GM12878 (cell line): Measurements from ENCODE around the gene SKAP1. TPM values are rescaled to one million over a fixed set of nuclear protein-coding genes. Genes with fewer than 3 reads are reported as not detected.

ENCODE experiments used
- ATAC-seq: fragments of 200-7000 bp; cut with Tn5 transposase; 3 replicates; pipeline ENCODE4 v1.9.1; 2020; ENCODE audit warnings: mild to moderate bottlenecking, moderate library complexity
- BruUV-seq: library from RNA; stranded (reverse); fragments of 400-500 nt; replicated peaks from 2 replicates; lab custom pipeline; 2021; lab: Mats Ljungman, UMichigan
- CTCF ChIA-PET: fragments of 300-600 bp; sonication (Branson Sonifier 250); formaldehyde crosslinking; extraction: SDS; loops from one replicate; lab custom pipeline; 2021; ENCODE audit warnings: inconsistent platforms; lab: Yijun Ruan, JAX
- POLR2A ChIA-PET: fragments of 350-600 bp; formaldehyde crosslinking; extraction: SDS; loops from one replicate; lab custom pipeline; 2021; ENCODE audit warnings: inconsistent platforms; lab: Charles Lee
- RAD21 ChIA-PET: fragments of 300-600 bp; sonication (Branson Sonifier 250); formaldehyde crosslinking; loops from one replicate; lab custom pipeline; 2023; ENCODE audit warnings: antibody characterized with exemption; ENCODE audit not compliant: unreplicated experiment; lab: Charles Lee
- SMC1A ChIA-PET: fragments of 300-600 bp; sonication (Branson Sonifier 250); formaldehyde crosslinking; loops from one replicate; lab custom pipeline; 2023; ENCODE audit not compliant: unreplicated experiment, uncharacterized antibody; lab: Charles Lee
- DNase-seq: peaks from one replicate; pipeline ENCODE4 v3.0.0-alpha.2; 2011; ENCODE audit warnings: low read depth, low spot score
- FAIRE-seq: peaks from 3 replicates; lab custom pipeline; 2011; peaks lifted over from hg19 to GRCh38; lab: Jason Lieb, UNC
- H2AFZ ChIP-seq: 2 replicates; pipeline ENCODE4 v1.6.0; 2011; ENCODE audit warnings: low read depth, low read length, control low read depth; ENCODE audit not compliant: control insufficient read depth
- H3K27ac ChIP-seq: 2 replicates; pipeline ENCODE4 v1.5.1; 2011; ENCODE audit warnings: control low read depth; ENCODE audit not compliant: control insufficient read depth, insufficient read depth
- H3K27me3 ChIP-seq, 2 experiments: replicated peaks in 1 of 2; 2 replicates each; pipeline versions ENCODE4 v1.6.0 to v1.6.1; 2011; ENCODE audit warnings: low read length in 1 of 2; ENCODE audit not compliant: control insufficient read depth in 2 of 2, insufficient read depth in 2 of 2
- H3K36me3 ChIP-seq, 2 experiments: 2 replicates each; pipeline ENCODE4 v1.5.1; 2011; ENCODE audit warnings: low read length in 1 of 2; ENCODE audit not compliant: control insufficient read depth in 2 of 2, insufficient read depth in 2 of 2
- H3K4me1 ChIP-seq: 2 replicates; pipeline ENCODE4 v1.6.1; 2011; ENCODE audit warnings: mild to moderate bottlenecking, low read length, moderate library complexity, mixed read lengths; ENCODE audit not compliant: control insufficient read depth, insufficient read depth
- H3K4me2 ChIP-seq: 2 replicates; pipeline ENCODE4 v1.6.0; 2011; ENCODE audit warnings: control low read depth; ENCODE audit not compliant: control insufficient read depth, insufficient read depth
- H3K4me3 ChIP-seq: fragments of 200-600 bp; sonication (generic); 2 replicates; pipeline ENCODE4 v1.5.1; 2016
- H3K79me2 ChIP-seq: 2 replicates; pipeline ENCODE4 v1.6.0; 2011; ENCODE audit warnings: low read length; ENCODE audit not compliant: control insufficient read depth, insufficient read depth
- H3K9ac ChIP-seq: 2 replicates; pipeline ENCODE4 v1.8.0; 2011; ENCODE audit warnings: low read length, control low read depth, mixed read lengths; ENCODE audit not compliant: control insufficient read depth, insufficient read depth
- H3K9me3 ChIP-seq: replicated peaks from 3 replicates; pipeline ENCODE4 v1.5.1; 2011; ENCODE audit warnings: mild to moderate bottlenecking, low read length; ENCODE audit not compliant: control insufficient read depth, insufficient read depth
- H4K20me1 ChIP-seq: 2 replicates; pipeline ENCODE4 v1.6.0; 2011; ENCODE audit not compliant: control insufficient read depth, insufficient read depth
- CBX5 ChIP-seq: sonication (generic); IDR thresholded peaks from 2 replicates; pipeline ENCODE4 v1.6.1; 2016; ENCODE audit warnings: low read depth, moderate library complexity, mild to moderate bottlenecking, inconsistent platforms
- FOS ChIP-seq: IDR thresholded peaks from 3 replicates; pipeline ENCODE4 v1.6.1; 2011; ENCODE audit warnings: borderline replicate concordance; ENCODE audit not compliant: insufficient read length; ENCODE audit errors: extremely low read depth
- LARP7 ChIP-seq: fragments of 450-650 bp; IDR thresholded peaks from 2 replicates; pipeline ENCODE4 v1.6.1; 2017; ENCODE audit warnings: mild to moderate bottlenecking
- MTA2 ChIP-seq: fragments of 450-650 bp; IDR thresholded peaks from 2 replicates; pipeline ENCODE4 v1.6.1; 2016; ENCODE audit warnings: low read depth, mild to moderate bottlenecking, moderate library complexity
- NFYB ChIP-seq: IDR thresholded peaks from 2 replicates; pipeline ENCODE4 v1.6.1; 2011; ENCODE audit warnings: low read depth, mild to moderate bottlenecking, low read length, improper control_type of control experiment, moderate library complexity; ENCODE audit not compliant: insufficient read depth
- REST ChIP-seq: IDR thresholded peaks from 2 replicates; pipeline ENCODE4 v1.6.1; 2012; ENCODE audit warnings: mild to moderate bottlenecking, low read depth, low read length
- RFX5 ChIP-seq: IDR thresholded peaks from 2 replicates; pipeline ENCODE4 v1.6.1; 2011; ENCODE audit warnings: low read depth, low read length, improper control_type of control experiment
- SMARCA5 ChIP-seq: fragments of 450-650 bp; IDR thresholded peaks from 2 replicates; pipeline ENCODE4 v1.6.1; 2017; ENCODE audit warnings: mild to moderate bottlenecking
- SP1 ChIP-seq: IDR thresholded peaks from one replicate; pipeline ENCODE4 v1.6.1; 2011; ENCODE audit warnings: low read depth, low read length
- SREBF1 ChIP-seq: IDR thresholded peaks from 2 replicates; pipeline ENCODE4 v1.6.1; 2012; ENCODE audit warnings: mild to moderate bottlenecking, low read length
- TCF7 ChIP-seq: IDR thresholded peaks from 2 replicates; pipeline ENCODE4 v1.6.1; 2014; ENCODE audit warnings: antibody characterized with exemption, borderline replicate concordance
- WGBS: methylation state at CpG from one replicate; pipeline ENCODE4 v1.1.6; 2016; ENCODE audit warnings: low lambda C conversion rate; ENCODE audit not compliant: insufficient replicate concordance, insufficient coverage; ENCODE audit errors: missing lambda C conversion rate; 5-methylcytosine and 5-hydroxymethylcytosine counted together
- in situ Hi-C: fragments of 300-500 bp; cut with MboI; formaldehyde crosslinking; loops from 9 replicates; pipeline ENCODE4 v1.14.3; 2018; ENCODE audit warnings: mixed read lengths
- intact Hi-C: fragments of 100-400 bp; cut with micrococcal nuclease; formaldehyde crosslinking; loops from one replicate; pipeline ENCODE4 v1.14.2; 2022; ENCODE audit not compliant: unreplicated experiment
- polyA plus RNA-seq, 11 experiments: library from polyadenylated mRNA; depleted of rRNA in 4 of 11; unstranded in 6 of 11; stranded (reverse) in 5 of 11; fragments of >200 nt; fragmentation: Nextera tagmentation in 4 of 11; fragmentation: Illumina TruSeq in 1 of 11; extraction: Ambion mirVana in 4 of 11; extraction: Trizol in 1 of 11; gene quantifications; 1 replicate in 1 of 11; 2 replicates in 10 of 11; pipeline versions ENCODE4 v1.2.1 to v1.2.3, GENCODE V29; 2011 to 2016; ENCODE audit warnings: inconsistent platforms in 2 of 11, missing spikeins in 2 of 11, low read depth in 1 of 11
- total RNA-seq, 4 experiments: library from RNA; depleted of rRNA in 3 of 4; stranded (reverse); fragments of >200 nt in 3 of 4; fragmentation: Illumina TruSeq in 1 of 4; extraction: Trizol in 1 of 4; gene quantifications; 2 replicates each; pipeline versions ENCODE4 v1.2.1 to v1.2.3, GENCODE V29; 2013 to 2021
- TF ChIP-seq, protein P1 (sequence below): fragments of 450-650 bp; IDR thresholded peaks from 2 replicates; pipeline ENCODE4 v1.6.1; 2017; ENCODE audit warnings: mild to moderate bottlenecking
- TF ChIP-seq, protein P2 (sequence below): fragments of 450-650 bp; IDR thresholded peaks from 2 replicates; pipeline ENCODE4 v1.6.1; 2016; ENCODE audit warnings: mild to moderate bottlenecking

SKAP1 gene
- total and polyA plus RNA-seq, 10 of the 15 experiments (the other 5 are each of a cell fraction or from before 2014, with no cell fraction given), result 17.1 to 97.6 (median 35.9) TPM

DNA sequence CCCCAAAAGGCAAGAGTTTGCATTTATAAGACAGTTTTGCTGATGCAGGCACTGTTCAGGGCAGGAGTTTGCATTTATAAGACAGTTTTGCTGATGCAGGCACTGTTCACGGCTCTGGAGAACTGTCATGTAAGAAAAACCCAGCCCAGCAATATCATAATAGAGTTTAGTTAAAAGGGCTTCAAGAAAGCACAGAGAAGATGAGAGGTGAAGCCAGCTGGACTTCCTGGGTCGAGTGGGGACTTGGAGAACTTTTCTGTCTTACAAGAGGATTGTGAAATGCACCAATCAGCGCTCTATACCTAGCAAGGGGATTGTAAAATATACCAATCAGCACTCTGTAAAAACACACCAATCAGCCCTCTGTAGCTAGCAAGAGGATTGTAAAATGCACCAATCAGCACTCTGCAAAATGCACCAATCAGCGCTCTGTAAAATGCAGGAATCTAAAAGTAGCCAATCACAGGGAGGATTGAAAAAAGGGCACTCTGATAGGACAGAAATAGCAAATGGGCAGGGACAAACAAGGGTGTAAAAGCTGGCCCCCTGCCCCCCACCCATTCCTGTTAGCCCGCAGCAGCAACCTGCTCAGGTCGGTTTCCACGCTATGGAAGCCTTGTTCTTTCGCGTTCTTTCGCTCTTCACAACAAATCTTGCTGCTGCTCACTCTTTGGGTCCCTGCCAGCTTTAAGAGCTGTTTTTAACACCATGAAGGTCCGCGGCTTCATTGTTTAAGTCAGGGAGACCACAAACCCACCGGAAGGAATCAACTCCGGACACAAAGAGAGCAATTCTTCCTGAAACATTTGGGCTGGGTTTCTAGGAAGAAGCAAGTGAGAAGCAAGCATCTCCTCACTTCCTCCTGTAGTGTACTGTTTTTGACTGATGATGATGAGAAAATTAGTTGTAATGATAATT, 327.0 kb downstream of the SKAP1 start:
- no peaks in the 10 kb centered on the region for H4K20me1 ChIP-seq
- CTCF ChIA-PET, result interaction anchor here (0.6 to 33.4 kb wide), 5 partner anchors 6 to 701 kb away, joined by 3 to 525 read pairs (median 4); partner anchors contain the start of gene SNX11
- DNase-seq (no peak), ATAC-seq (no peak), FAIRE-seq (no peak)
- WGBS, result 89% methylated on average over 14 of the region's 14 CpGs
- H3K79me2 ChIP-seq, result peaks cover 31% of the 10 kb centered on the region
- H3K4me1 ChIP-seq, result peaks cover 16% of the 10 kb centered on the region
- H3K4me3 ChIP-seq, result no peak overlapping the region
- H3K36me3 ChIP-seq, result no peaks in the 10 kb centered on the region
- in situ Hi-C loops (no loop called here), intact Hi-C loops (no loop called here)
- no peak overlapping the region for H3K4me2 ChIP-seq
- H3K9ac ChIP-seq, result no peak overlapping the region
- no peak for TF ChIP-seq CBX5
- no peak for TF ChIP-seq SMARCA5
- TF ChIP-seq NFYB, result peak; percentile 64
- no peak for TF ChIP-seq RFX5
- no peak for TF ChIP-seq LARP7
- TF ChIP-seq, protein P1, sequence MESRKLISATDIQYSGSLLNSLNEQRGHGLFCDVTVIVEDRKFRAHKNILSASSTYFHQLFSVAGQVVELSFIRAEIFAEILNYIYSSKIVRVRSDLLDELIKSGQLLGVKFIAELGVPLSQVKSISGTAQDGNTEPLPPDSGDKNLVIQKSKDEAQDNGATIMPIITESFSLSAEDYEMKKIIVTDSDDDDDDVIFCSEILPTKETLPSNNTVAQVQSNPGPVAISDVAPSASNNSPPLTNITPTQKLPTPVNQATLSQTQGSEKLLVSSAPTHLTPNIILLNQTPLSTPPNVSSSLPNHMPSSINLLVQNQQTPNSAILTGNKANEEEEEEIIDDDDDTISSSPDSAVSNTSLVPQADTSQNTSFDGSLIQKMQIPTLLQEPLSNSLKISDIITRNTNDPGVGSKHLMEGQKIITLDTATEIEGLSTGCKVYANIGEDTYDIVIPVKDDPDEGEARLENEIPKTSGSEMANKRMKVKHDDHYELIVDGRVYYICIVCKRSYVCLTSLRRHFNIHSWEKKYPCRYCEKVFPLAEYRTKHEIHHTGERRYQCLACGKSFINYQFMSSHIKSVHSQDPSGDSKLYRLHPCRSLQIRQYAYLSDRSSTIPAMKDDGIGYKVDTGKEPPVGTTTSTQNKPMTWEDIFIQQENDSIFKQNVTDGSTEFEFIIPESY, result peak; percentile 85; the same call in 1 of the 2 replicates
- TF ChIP-seq REST, result no peak
- peak; percentile 68 for TF ChIP-seq SP1
- no peak for TF ChIP-seq MTA2
- no peak for TF ChIP-seq SREBF1
- TF ChIP-seq FOS, result peak; percentile 17
- TF ChIP-seq TCF7, result no peak
- TF ChIP-seq, protein P2, sequence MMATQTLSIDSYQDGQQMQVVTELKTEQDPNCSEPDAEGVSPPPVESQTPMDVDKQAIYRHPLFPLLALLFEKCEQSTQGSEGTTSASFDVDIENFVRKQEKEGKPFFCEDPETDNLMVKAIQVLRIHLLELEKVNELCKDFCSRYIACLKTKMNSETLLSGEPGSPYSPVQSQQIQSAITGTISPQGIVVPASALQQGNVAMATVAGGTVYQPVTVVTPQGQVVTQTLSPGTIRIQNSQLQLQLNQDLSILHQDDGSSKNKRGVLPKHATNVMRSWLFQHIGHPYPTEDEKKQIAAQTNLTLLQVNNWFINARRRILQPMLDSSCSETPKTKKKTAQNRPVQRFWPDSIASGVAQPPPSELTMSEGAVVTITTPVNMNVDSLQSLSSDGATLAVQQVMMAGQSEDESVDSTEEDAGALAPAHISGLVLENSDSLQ, result no peak
- no TSS peak for BruUV-seq
- SMC1A ChIA-PET, result interaction anchor here (1.0 to 9.5 kb wide), 4 partner anchors 9 to 206 kb away, joined by 3 to 66 read pairs (median 4); no protein-coding TSS in a partner anchor
- RAD21 ChIA-PET, result interaction anchor here (9.5 kb wide), 1 partner anchor 9 kb away, joined by 113 read pairs; no protein-coding TSS in a partner anchor
- peak overlapping the region; percentile 24 for H2AFZ ChIP-seq
- POLR2A ChIA-PET, result interaction anchor here (0.5 to 4.1 kb wide), 4 partner anchors 10 to 48 kb away, joined by 3 to 32 read pairs (median 6); no protein-coding TSS in a partner anchor
- peaks cover 3% of the 10 kb centered on the region; the same call in 2 of the 3 replicates for H3K9me3 ChIP-seq
- H3K27ac ChIP-seq, result no peak overlapping the region
- no peaks in the 10 kb centered on the region for H3K27me3 ChIP-seq
